ENCODE measurements around the gene MAPK7. TPM values are rescaled to one million over a fixed set of nuclear protein-coding genes. Genes with fewer than 3 reads are reported as not detected.
A peak's percentile ranks its signal among the peaks of the same experiment; 100 is the strongest.

MAPK7 gene
- total RNA-seq, 4 donors from 2014 or later: 34.9 to 95.7 (median 61.1) TPM

- TF ChIP-seq CTCF (IDR thresholded peaks at IDR 0.05): no peak
- TF ChIP-seq POLR2A (IDR thresholded peaks at IDR 0.05): no peak
- 90 to 91% methylated on average over 9 of the region's 9 CpGs for WGBS, 2 donors
- intact Hi-C loops (cut with DNase I; ENCODE audit: low total_unique reads): loop anchor here (10.0 kb wide), 1 partner anchor 389 kb away; no protein-coding TSS in a partner anchor
- no peak overlapping the region for H3K4me3 ChIP-seq (ENCODE audit: low read depth, poor library complexity, severe bottlenecking)
- DNase-seq (ENCODE audit: low spot score in 2 of 2): no peak
These were observed 12.3 kb upstream of the MAPK7 start for GRCh38 chr17:19365833-19366636.

DNA sequence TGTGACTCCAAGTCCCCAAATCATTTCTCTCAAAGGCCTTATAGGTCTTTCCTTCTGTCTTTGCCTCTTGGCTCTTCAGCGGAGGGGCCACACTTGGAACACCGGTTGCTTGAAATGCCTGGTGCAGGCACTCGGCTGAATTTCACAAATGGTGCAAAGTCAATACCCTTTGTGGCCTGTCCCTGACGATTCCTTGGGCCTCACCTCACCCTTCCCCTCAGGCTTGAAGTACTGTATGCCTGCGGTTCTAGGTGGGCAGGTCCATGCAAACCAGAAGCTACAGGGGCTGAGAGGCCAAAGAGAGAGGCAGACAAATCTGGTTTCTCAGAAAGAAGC is 11.7 kb upstream of the MAPK7 start:
- TF ChIP-seq CTCF (IDR thresholded peaks at IDR 0.05) (no peak), POLR2A (IDR thresholded peaks at IDR 0.05) (no peak)
- 85 to 88% methylated on average over 5 of the region's 5 CpGs for WGBS, 2 donors
- H3K4me3 ChIP-seq (ENCODE audit: low read depth, poor library complexity, severe bottlenecking): no peak overlapping the region
- intact Hi-C loops (cut with DNase I; ENCODE audit: low total_unique reads): loop anchor here (10.0 kb wide), 1 partner anchor 388 kb away; no protein-coding TSS in a partner anchor
- no peak for DNase-seq (ENCODE audit: low spot score in 2 of 2)

DNA sequence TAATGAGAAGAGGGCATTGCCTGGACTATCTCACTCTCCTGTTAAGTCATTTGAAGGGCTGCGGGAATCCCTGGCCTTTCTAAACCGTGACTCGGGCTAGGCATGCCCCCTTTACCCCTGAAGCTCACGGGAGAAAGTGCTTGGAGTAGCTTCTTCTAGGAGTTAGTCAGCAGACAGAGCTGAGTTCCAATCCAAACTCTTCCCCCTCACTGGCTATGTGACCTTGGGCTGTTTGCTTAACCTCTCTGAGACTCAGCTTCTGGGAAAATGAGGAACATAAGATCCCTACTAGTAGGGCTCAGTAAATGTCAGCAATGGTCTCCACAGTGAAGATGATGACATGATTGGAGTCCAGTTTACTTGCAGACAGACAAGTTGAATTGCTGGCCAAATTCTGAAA is 10.1 kb upstream of the MAPK7 start:
- WGBS, 2 donors: 88 to 90% methylated on average over 4 of the region's 4 CpGs
- intact Hi-C loops (cut with DNase I; ENCODE audit: low total_unique reads): loop anchor here (10.0 kb wide), 1 partner anchor 387 kb away; no protein-coding TSS in a partner anchor
- H3K4me3 ChIP-seq (ENCODE audit: low read depth, poor library complexity, severe bottlenecking): no peak overlapping the region
- DNase-seq (ENCODE audit: low spot score in 2 of 2): no peak
- TF ChIP-seq POLR2A (IDR thresholded peaks at IDR 0.05) (no peak), CTCF (IDR thresholded peaks at IDR 0.05) (no peak)

- intact Hi-C loops (cut with DNase I; ENCODE audit: low total_unique reads): loop anchor here (10.0 kb wide), 1 partner anchor 386 kb away; no protein-coding TSS in a partner anchor
- TF ChIP-seq POLR2A (IDR thresholded peaks at IDR 0.05): no peak
- TF ChIP-seq CTCF (IDR thresholded peaks at IDR 0.05): no peak
- WGBS, 2 donors: 93 to 94% methylated on average over 16 of the region's 16 CpGs
- no peak overlapping the region for H3K4me3 ChIP-seq (ENCODE audit: low read depth, poor library complexity, severe bottlenecking)
- no peak for DNase-seq (ENCODE audit: low spot score in 2 of 2)
These were observed 9.1 kb upstream of the MAPK7 start for GRCh38 chr17:19369107-19369778.

DNA sequence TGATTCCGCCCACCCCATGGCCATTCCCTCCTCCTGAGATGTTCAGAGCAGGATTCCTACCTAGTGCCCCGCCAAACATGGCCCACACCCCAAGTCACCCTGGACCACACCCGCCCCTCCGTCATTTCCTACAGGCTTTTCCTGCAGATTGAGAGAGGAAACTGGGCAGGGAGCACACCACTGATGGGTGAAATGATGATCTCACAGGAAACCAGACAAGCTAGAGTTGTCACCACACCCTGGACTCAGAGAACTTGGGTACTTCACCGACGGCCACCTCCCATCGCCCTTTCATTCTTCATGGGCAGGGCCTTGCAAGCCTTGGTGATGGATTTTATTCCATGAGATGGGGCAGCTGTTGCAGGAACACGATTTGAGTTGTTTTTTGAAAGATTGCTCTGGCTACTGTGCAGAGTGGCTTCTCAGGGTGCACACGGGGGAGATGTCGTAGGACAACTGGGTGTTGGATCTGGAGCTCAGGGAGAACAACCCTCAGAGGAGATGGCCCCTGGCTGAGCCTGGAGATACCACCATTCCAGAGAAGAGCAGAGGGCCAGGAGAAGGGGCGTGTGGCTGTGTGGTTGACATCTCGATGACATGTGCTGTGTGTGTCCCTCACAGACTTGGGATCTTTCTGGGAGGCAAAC is 8.3 kb upstream of the MAPK7 start:
- WGBS, 2 donors: 62 to 65% methylated on average over 12 of the region's 12 CpGs
- TF ChIP-seq POLR2A (IDR thresholded peaks at IDR 0.05) (no peak), CTCF (IDR thresholded peaks at IDR 0.05) (no peak)

More for the DNA sequence above, 8.3 kb upstream of the MAPK7 start:
- intact Hi-C loops (cut with DNase I; ENCODE audit: low total_unique reads): loop anchor here (10.0 kb wide), 1 partner anchor 385 kb away; no protein-coding TSS in a partner anchor
- peak in 1 of 2 donors; percentile 87 for DNase-seq (ENCODE audit: low spot score in 2 of 2)
- no peak overlapping the region for H3K4me3 ChIP-seq (ENCODE audit: low read depth, poor library complexity, severe bottlenecking)

Data from lower leg skin (tissue), 4 donors.